Hepatocyte (in vitro differentiated cells): ENCODE measurements around the gene TP53I3. TPM values are rescaled to one million over a fixed set of nuclear protein-coding genes. Genes with fewer than 3 reads are reported as not detected.

Source experiments
- DNase-seq: peaks from one replicate; pipeline ENCODE4 v3.0.0-alpha.2; 2016; ENCODE audit warnings: low spot score
- H2AFZ ChIP-seq: fragments of 200-600 bp; sonication (generic); 2 replicates; pipeline ENCODE4 v1.6.0; 2016; ENCODE audit warnings: antibody characterized with exemption, mild to moderate bottlenecking
- H3K27ac ChIP-seq: fragments of 200-600 bp; sonication (generic); 2 replicates; pipeline ENCODE4 v1.5.1; 2016; ENCODE audit warnings: mild to moderate bottlenecking
- H3K27me3 ChIP-seq: fragments of 200-600 bp; sonication (generic); 2 replicates; pipeline ENCODE4 v1.6.1; 2016
- H3K36me3 ChIP-seq: fragments of 200-600 bp; sonication (generic); replicated peaks from 2 replicates; pipeline ENCODE4 v1.5.1; 2016; ENCODE audit warnings: low read depth; ENCODE audit not compliant: insufficient read depth
- H3K4me1 ChIP-seq: fragments of 200-600 bp; sonication (generic); 2 replicates; pipeline ENCODE4 v1.5.1; 2016; ENCODE audit warnings: mild to moderate bottlenecking, moderate library complexity; ENCODE audit not compliant: insufficient read depth
- H3K4me2 ChIP-seq: fragments of 200-600 bp; sonication (generic); 2 replicates; pipeline ENCODE4 v1.6.0; 2016
- H3K4me3 ChIP-seq: fragments of 200-600 bp; sonication (generic); 2 replicates; pipeline ENCODE4 v1.5.1; 2016; ENCODE audit warnings: mild to moderate bottlenecking
- H3K79me2 ChIP-seq: fragments of 200-600 bp; sonication (generic); 2 replicates; pipeline ENCODE4 v1.6.0; 2017; ENCODE audit warnings: mild to moderate bottlenecking
- H3K9me2 ChIP-seq: fragments of 200-600 bp; sonication (generic); replicated peaks from 2 replicates; pipeline ENCODE4 v1.6.0; 2017; ENCODE audit warnings: mild to moderate bottlenecking; ENCODE audit not compliant: insufficient read depth
- H3K9me3 ChIP-seq: fragments of 200-600 bp; sonication (generic); 2 replicates; pipeline ENCODE4 v1.5.1; 2016; ENCODE audit warnings: low read depth, mild to moderate bottlenecking
- H4K20me1 ChIP-seq: fragments of 200-600 bp; sonication (generic); 2 replicates; pipeline ENCODE4 v1.6.0; 2016; ENCODE audit warnings: mild to moderate bottlenecking; ENCODE audit not compliant: insufficient read depth, poor library complexity, severe bottlenecking
- EZH2 ChIP-seq: fragments of 200-600 bp; sonication (generic); IDR thresholded peaks from 2 replicates; pipeline ENCODE4 v1.6.1; 2016; ENCODE audit warnings: antibody characterized with exemption, mild to moderate bottlenecking, borderline replicate concordance
- EZH2phosphoT487 ChIP-seq: fragments of 200-600 bp; sonication (generic); IDR thresholded peaks from one replicate; pipeline ENCODE4 v1.6.1; 2018; ENCODE audit warnings: antibody characterized with exemption, mild to moderate bottlenecking, low read depth, moderate library complexity; ENCODE audit not compliant: unreplicated experiment, severe bottlenecking
- WGBS: methylation state at CpG from one replicate; pipeline ENCODE4 v1.1.6; 2016; ENCODE audit warnings: low lambda C conversion rate; ENCODE audit errors: missing lambda C conversion rate; 5-methylcytosine and 5-hydroxymethylcytosine counted together
- polyA plus RNA-seq: library from polyadenylated mRNA; unstranded; fragments of >200 nt; fragmentation: Nextera tagmentation; extraction: Ambion mirVana; gene quantifications from 2 replicates; pipeline ENCODE4 v1.2.1, GENCODE V29; 2016
- total RNA-seq: library from RNA; depleted of rRNA; stranded (reverse); fragments of >200 nt; gene quantifications from 2 replicates; pipeline ENCODE4 v1.2.3, GENCODE V29; 2014
- TF ChIP-seq, protein P1 (sequence below): fragments of 200-600 bp; sonication (generic); IDR thresholded peaks from 2 replicates; pipeline ENCODE4 v1.5.1; 2016; ENCODE audit warnings: antibody characterized with exemption, mild to moderate bottlenecking; ENCODE audit not compliant: poor library complexity

Gene TP53I3
- total and polyA plus RNA-seq, 2 experiments from 2014 or later, result 31.9 to 56.2 TPM

GRCh38 chr2:24072259-24072658 lies 12.4 kb downstream of the TP53I3 start:
- 96% methylated on average over 4 of the region's 4 CpGs for WGBS
- Histone ChIP-seq H3K4me3 (no peak overlapping the region), H2AFZ (no peak overlapping the region), H3K4me1 (peaks cover 5% of the 10 kb centered on the region), H3K9me2 (no peaks in the 10 kb centered on the region), H3K27me3 (no peaks in the 10 kb centered on the region), H3K4me2 (no peak overlapping the region), H3K36me3 (no peaks in the 10 kb centered on the region), H4K20me1 (peaks cover 4% of the 10 kb centered on the region), H3K27ac (no peak overlapping the region), H3K9me3 (no peaks in the 10 kb centered on the region), H3K79me2 (peaks cover 51% of the 10 kb centered on the region)
- no peak for DNase-seq
- TF ChIP-seq EZH2phosphoT487 (no peak), EZH2 (no peak)
- TF ChIP-seq, protein P1, sequence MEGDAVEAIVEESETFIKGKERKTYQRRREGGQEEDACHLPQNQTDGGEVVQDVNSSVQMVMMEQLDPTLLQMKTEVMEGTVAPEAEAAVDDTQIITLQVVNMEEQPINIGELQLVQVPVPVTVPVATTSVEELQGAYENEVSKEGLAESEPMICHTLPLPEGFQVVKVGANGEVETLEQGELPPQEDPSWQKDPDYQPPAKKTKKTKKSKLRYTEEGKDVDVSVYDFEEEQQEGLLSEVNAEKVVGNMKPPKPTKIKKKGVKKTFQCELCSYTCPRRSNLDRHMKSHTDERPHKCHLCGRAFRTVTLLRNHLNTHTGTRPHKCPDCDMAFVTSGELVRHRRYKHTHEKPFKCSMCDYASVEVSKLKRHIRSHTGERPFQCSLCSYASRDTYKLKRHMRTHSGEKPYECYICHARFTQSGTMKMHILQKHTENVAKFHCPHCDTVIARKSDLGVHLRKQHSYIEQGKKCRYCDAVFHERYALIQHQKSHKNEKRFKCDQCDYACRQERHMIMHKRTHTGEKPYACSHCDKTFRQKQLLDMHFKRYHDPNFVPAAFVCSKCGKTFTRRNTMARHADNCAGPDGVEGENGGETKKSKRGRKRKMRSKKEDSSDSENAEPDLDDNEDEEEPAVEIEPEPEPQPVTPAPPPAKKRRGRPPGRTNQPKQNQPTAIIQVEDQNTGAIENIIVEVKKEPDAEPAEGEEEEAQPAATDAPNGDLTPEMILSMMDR, result no peak

DNA sequence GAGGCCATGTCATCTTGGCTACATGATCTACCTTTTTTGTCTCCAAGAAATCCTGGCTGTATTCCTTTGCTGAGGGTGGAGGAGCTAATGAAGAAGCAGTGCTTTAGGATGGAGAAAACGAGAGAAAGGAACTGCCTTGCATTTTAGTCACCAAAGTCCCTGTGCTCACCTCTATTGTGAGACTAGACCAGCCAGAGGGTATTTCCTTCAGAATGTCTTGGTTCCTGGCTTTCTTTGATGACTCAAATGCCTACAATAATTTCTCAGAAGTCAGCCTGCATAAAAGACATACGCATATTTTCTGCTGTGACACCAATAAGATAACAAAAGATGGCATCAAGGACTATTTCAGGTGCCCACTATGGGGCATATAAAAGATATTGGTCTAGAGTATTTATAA lies 19.3 kb downstream of the TP53I3 start:
- no peaks in the 10 kb centered on the region for H3K36me3 ChIP-seq
- TF ChIP-seq EZH2phosphoT487, result no peak
- no peak for TF ChIP-seq EZH2

GRCh38 chr2:24058564-24059271 lies 25.9 kb downstream of the TP53I3 start:
- no peaks in the 10 kb centered on the region for H3K9me3 ChIP-seq
- no peak overlapping the region for H3K4me2 ChIP-seq
- no peak overlapping the region for H3K27ac ChIP-seq
- H4K20me1 ChIP-seq, result no peaks in the 10 kb centered on the region
- no peaks in the 10 kb centered on the region for H3K36me3 ChIP-seq
- H3K79me2 ChIP-seq, result no peaks in the 10 kb centered on the region
- no peaks in the 10 kb centered on the region for H3K9me2 ChIP-seq
- no peak overlapping the region for H3K4me3 ChIP-seq
- no peak overlapping the region for H2AFZ ChIP-seq
- TF ChIP-seq EZH2phosphoT487 (no peak), EZH2 (no peak)
- TF ChIP-seq, protein P1, result no peak
- DNase-seq, result no peak
- WGBS, result 97% methylated on average over 4 of the region's 4 CpGs
- no peaks in the 10 kb centered on the region for H3K4me1 ChIP-seq
- no peaks in the 10 kb centered on the region for H3K27me3 ChIP-seq

More for the DNA sequence above, 19.3 kb downstream of the TP53I3 start:
- peaks cover 4% of the 10 kb centered on the region for H4K20me1 ChIP-seq
- H3K9me3 ChIP-seq, result no peaks in the 10 kb centered on the region
- H3K9me2 ChIP-seq, result no peaks in the 10 kb centered on the region
- no peaks in the 10 kb centered on the region for H3K79me2 ChIP-seq
- no peaks in the 10 kb centered on the region for H3K4me1 ChIP-seq
- H3K27me3 ChIP-seq, result no peaks in the 10 kb centered on the region
- no peak overlapping the region for H3K4me3 ChIP-seq
- no peak overlapping the region for H2AFZ ChIP-seq
- H3K27ac ChIP-seq, result no peak overlapping the region
- 95% methylated on average over 2 of the region's 2 CpGs for WGBS
- no peak overlapping the region for H3K4me2 ChIP-seq
- no peak for DNase-seq

GRCh38 chr2:24055750-24056149 lies 28.9 kb downstream of the TP53I3 start:
- Histone ChIP-seq H3K4me3 (no peak overlapping the region), H3K27ac (no peak overlapping the region), H3K36me3 (no peaks in the 10 kb centered on the region), H3K9me3 (no peaks in the 10 kb centered on the region), H2AFZ (no peak overlapping the region), H4K20me1 (no peaks in the 10 kb centered on the region), H3K27me3 (no peaks in the 10 kb centered on the region), H3K4me1 (no peaks in the 10 kb centered on the region), H3K4me2 (no peak overlapping the region), H3K9me2 (no peaks in the 10 kb centered on the region), H3K79me2 (no peaks in the 10 kb centered on the region)
- TF ChIP-seq, protein P1, result no peak
- TF ChIP-seq EZH2 (no peak), EZH2phosphoT487 (no peak)
- 96% methylated on average over 6 of the region's 6 CpGs for WGBS
- DNase-seq, result no peak
